TTC549 (cell line): ENCODE results near the gene AIFM3.

Experiments used
- FAIRE-seq: peaks from 2 replicates; lab custom pipeline; 2012; peaks lifted over from hg19 to GRCh38; lab: Jason Lieb, UNC

The AIFM3 gene

GRCh38 chr22:20976291-20976877 is 9.3 kb downstream of the AIFM3 start:
- no peak for FAIRE-seq

GRCh38 chr22:20977019-20977418 is 10.0 kb downstream of the AIFM3 start:
- no peak for FAIRE-seq

- FAIRE-seq, result no peak
Measured at GRCh38 chr22:20977516-20978170, 10.6 kb downstream of the AIFM3 start.

GRCh38 chr22:20978419-20978818 is 11.4 kb downstream of the AIFM3 start:
- FAIRE-seq, result no peak

GRCh38 chr22:20979243-20979809 is 12.3 kb downstream of the AIFM3 start:
- no peak for FAIRE-seq

- FAIRE-seq, result no peak
Measured at GRCh38 chr22:20979940-20980453, 12.9 kb downstream of the AIFM3 start.

- no peak for FAIRE-seq
Measured at GRCh38 chr22:20980523-20980922, 13.5 kb downstream of the AIFM3 start.

- FAIRE-seq, result no peak
Measured at GRCh38 chr22:20980938-20981722, 14.1 kb downstream of the AIFM3 start.

GRCh38 chr22:20981787-20982562 is 14.9 kb downstream of the AIFM3 start, which contains the start of gene LZTR1:
TSS of gene LZTR1 (plus strand) at chr22:20982297. CDS start at chr22:20982372, 75 bp downstream.
- FAIRE-seq, result no peak

- FAIRE-seq, result no peak
Measured at GRCh38 chr22:20982563-20982882, 15.5 kb downstream of the AIFM3 start.

- FAIRE-seq, result no peak
Measured at GRCh38 chr22:20983081-20983771, 16.2 kb downstream of the AIFM3 start.

- no peak for FAIRE-seq
Measured at GRCh38 chr22:20985720-20986119, 18.7 kb downstream of the AIFM3 start.

- FAIRE-seq, result no peak
Measured at GRCh38 chr22:20986365-20986764, 19.3 kb downstream of the AIFM3 start.

- no peak for FAIRE-seq
Measured at GRCh38 chr22:20987375-20987774, 20.3 kb downstream of the AIFM3 start.

GRCh38 chr22:20988573-20989322 is 21.7 kb downstream of the AIFM3 start:
- no peak for FAIRE-seq

GRCh38 chr22:20989323-20990138 is 22.5 kb downstream of the AIFM3 start:
- no peak for FAIRE-seq

GRCh38 chr22:20990184-20991180 is 23.4 kb downstream of the AIFM3 start:
- no peak for FAIRE-seq

- no peak for FAIRE-seq
Measured at GRCh38 chr22:20991252-20992055, 24.4 kb downstream of the AIFM3 start.
